Effector memory CD4-positive, alpha-beta T cell (primary cell): Measurements from ENCODE around the gene HMCN1.

ENCODE experiments used
- DNase-seq, 3 donors: peaks; one replicate each; pipeline ENCODE4 v3.0.0-alpha.2; 2020
- H3K27ac ChIP-seq: 2 replicates; pipeline ENCODE4 v1.7.0; 2013; ENCODE audit warnings: mild to moderate bottlenecking, low read length, moderate library complexity; ENCODE audit not compliant: insufficient read depth, poor library complexity, severe bottlenecking
- H3K27me3 ChIP-seq: replicated peaks from 2 replicates; pipeline ENCODE4 v1.7.0; 2013; ENCODE audit warnings: mild to moderate bottlenecking, low read length; ENCODE audit not compliant: insufficient read depth, control insufficient read depth, poor library complexity, severe bottlenecking
- H3K36me3 ChIP-seq: 2 replicates; pipeline ENCODE4 v1.7.0; 2013; ENCODE audit warnings: mild to moderate bottlenecking, low read length, moderate library complexity; ENCODE audit not compliant: control insufficient read depth, insufficient read depth
- H3K4me1 ChIP-seq: 2 replicates; pipeline ENCODE4 v1.7.0; 2013; ENCODE audit warnings: low read length, mild to moderate bottlenecking; ENCODE audit not compliant: control insufficient read depth, insufficient read depth, poor library complexity, severe bottlenecking
- H3K4me3 ChIP-seq: 2 replicates; pipeline ENCODE4 v1.7.0; 2013; ENCODE audit warnings: low read length, low read depth, mild to moderate bottlenecking; ENCODE audit not compliant: insufficient read depth, poor library complexity, severe bottlenecking
- H3K9me3 ChIP-seq: 2 replicates; pipeline ENCODE4 v1.7.0; 2013; ENCODE audit warnings: mild to moderate bottlenecking, low read length, moderate library complexity; ENCODE audit not compliant: control insufficient read depth

Gene HMCN1

GRCh38 chr1:185934476-185935189, 200.4 kb downstream of the HMCN1 start:
- Histone ChIP-seq H3K9me3 (no peaks in the 10 kb centered on the region), H3K36me3 (no peaks in the 10 kb centered on the region), H3K4me1 (no peaks in the 10 kb centered on the region), H3K27me3 (no peaks in the 10 kb centered on the region), H3K27ac (no peak overlapping the region), H3K4me3 (no peak overlapping the region)
- no peak for DNase-seq

GRCh38 chr1:185935360-185935759, 201.2 kb downstream of the HMCN1 start:
- H3K4me1 ChIP-seq: no peaks in the 10 kb centered on the region
- no peaks in the 10 kb centered on the region for H3K27me3 ChIP-seq
- DNase-seq: no peak
- H3K36me3 ChIP-seq: no peaks in the 10 kb centered on the region
- no peak overlapping the region for H3K27ac ChIP-seq
- H3K9me3 ChIP-seq: no peaks in the 10 kb centered on the region
- no peak overlapping the region for H3K4me3 ChIP-seq

- Histone ChIP-seq H3K4me1 (no peaks in the 10 kb centered on the region), H3K27ac (no peak overlapping the region), H3K36me3 (no peaks in the 10 kb centered on the region), H3K27me3 (no peaks in the 10 kb centered on the region), H3K9me3 (no peaks in the 10 kb centered on the region), H3K4me3 (no peak overlapping the region)
- DNase-seq: no peak
Observed at GRCh38 chr1:185936641-185937040, 202.4 kb downstream of the HMCN1 start.

- DNase-seq: no peak
- Histone ChIP-seq H3K4me3 (no peak overlapping the region), H3K27me3 (no peaks in the 10 kb centered on the region), H3K36me3 (no peaks in the 10 kb centered on the region), H3K27ac (no peak overlapping the region), H3K9me3 (no peaks in the 10 kb centered on the region), H3K4me1 (no peaks in the 10 kb centered on the region)
Observed at GRCh38 chr1:185938396-185938795, 204.2 kb downstream of the HMCN1 start.

- Histone ChIP-seq H3K27me3 (no peaks in the 10 kb centered on the region), H3K27ac (no peak overlapping the region), H3K4me1 (no peaks in the 10 kb centered on the region), H3K9me3 (no peaks in the 10 kb centered on the region), H3K36me3 (no peaks in the 10 kb centered on the region), H3K4me3 (no peak overlapping the region)
- DNase-seq: no peak
Observed at GRCh38 chr1:185939142-185939541, 205.0 kb downstream of the HMCN1 start.

- Histone ChIP-seq H3K36me3 (no peaks in the 10 kb centered on the region), H3K4me1 (no peaks in the 10 kb centered on the region), H3K27me3 (no peaks in the 10 kb centered on the region), H3K9me3 (no peaks in the 10 kb centered on the region), H3K27ac (no peak overlapping the region), H3K4me3 (no peak overlapping the region)
- DNase-seq: no peak
Observed at GRCh38 chr1:185942961-185943360, 208.8 kb downstream of the HMCN1 start.

- H3K36me3 ChIP-seq: no peaks in the 10 kb centered on the region
- no peak overlapping the region for H3K4me3 ChIP-seq
- no peaks in the 10 kb centered on the region for H3K4me1 ChIP-seq
- no peaks in the 10 kb centered on the region for H3K9me3 ChIP-seq
- DNase-seq: no peak
- no peak overlapping the region for H3K27ac ChIP-seq
- H3K27me3 ChIP-seq: no peaks in the 10 kb centered on the region
Observed at GRCh38 chr1:185956881-185957280, 222.7 kb downstream of the HMCN1 start.

- Histone ChIP-seq H3K36me3 (no peaks in the 10 kb centered on the region), H3K4me1 (no peaks in the 10 kb centered on the region), H3K4me3 (no peak overlapping the region), H3K27ac (no peak overlapping the region), H3K27me3 (no peaks in the 10 kb centered on the region), H3K9me3 (no peaks in the 10 kb centered on the region)
- DNase-seq: no peak
Observed at GRCh38 chr1:185957441-185958363, 223.5 kb downstream of the HMCN1 start.

GRCh38 chr1:185960422-185961321, 226.5 kb downstream of the HMCN1 start:
- Histone ChIP-seq H3K36me3 (no peaks in the 10 kb centered on the region), H3K4me3 (no peak overlapping the region), H3K4me1 (no peaks in the 10 kb centered on the region), H3K27ac (no peak overlapping the region), H3K9me3 (no peaks in the 10 kb centered on the region), H3K27me3 (no peaks in the 10 kb centered on the region)
- DNase-seq: no peak
